H9 (cell line): Measurements from ENCODE around the gene CNTFR. TPM values are rescaled to one million over a fixed set of nuclear protein-coding genes. Genes with fewer than 3 reads are reported as not detected.

Experiments
- DNase-seq: peaks from one replicate; pipeline ENCODE4 v3.0.0-alpha.2; 2017
- H2AFZ ChIP-seq: one replicate; pipeline ENCODE4 v1.6.1; 2013; ENCODE audit warnings: mild to moderate bottlenecking, low read length, control low read depth, moderate library complexity
- H2AK5ac ChIP-seq: 2 replicates; pipeline ENCODE4 v1.6.1; 2013; ENCODE audit warnings: low read length, control low read depth, mixed read lengths; ENCODE audit not compliant: insufficient read length
- H2BK120ac ChIP-seq: one replicate; pipeline ENCODE4 v1.6.1; 2013; ENCODE audit warnings: low read depth, mild to moderate bottlenecking, low read length, control low read depth, inconsistent platforms; ENCODE audit not compliant: poor library complexity, severe bottlenecking
- H2BK12ac ChIP-seq: 2 replicates; pipeline ENCODE4 v1.6.1; 2013; ENCODE audit warnings: low read length, control low read depth, mixed read lengths, low read depth; ENCODE audit not compliant: insufficient read length
- H2BK15ac ChIP-seq: 2 replicates; pipeline ENCODE4 v1.6.1; 2013; ENCODE audit warnings: low read depth, low read length, control low read depth
- H2BK20ac ChIP-seq: one replicate; pipeline ENCODE4 v1.6.1; 2013; ENCODE audit warnings: low read depth, mild to moderate bottlenecking, low read length, control low read depth, inconsistent platforms; ENCODE audit not compliant: poor library complexity, severe bottlenecking
- H2BK5ac ChIP-seq: 2 replicates; pipeline ENCODE4 v1.6.1; 2013; ENCODE audit warnings: low read length, control low read depth, mixed read lengths; ENCODE audit not compliant: insufficient read length
- H3K14ac ChIP-seq: 2 replicates; pipeline ENCODE4 v1.6.1; 2013; ENCODE audit warnings: low read length, control low read depth; ENCODE audit not compliant: insufficient read depth
- H3K18ac ChIP-seq: 2 replicates; pipeline ENCODE4 v1.6.1; 2013; ENCODE audit warnings: low read depth, mild to moderate bottlenecking, mixed read lengths, low read length, control low read depth; ENCODE audit not compliant: insufficient read length
- H3K23ac ChIP-seq: 2 replicates; pipeline ENCODE4 v1.6.1; 2013; ENCODE audit warnings: low read length, control low read depth, mixed read lengths, low read depth; ENCODE audit not compliant: insufficient read length
- H3K23me2 ChIP-seq: 2 replicates; pipeline ENCODE4 v1.6.1; 2013; ENCODE audit warnings: low read depth, mild to moderate bottlenecking, mixed read lengths, low read length, control low read depth; ENCODE audit not compliant: insufficient read length, poor library complexity, severe bottlenecking
- H3K27ac ChIP-seq: 2 replicates; pipeline ENCODE4 v1.5.1; 2013; ENCODE audit warnings: low read length, control low read depth, mixed read lengths, low read depth; ENCODE audit not compliant: insufficient read length
- H3K27me3 ChIP-seq: 2 replicates; pipeline ENCODE4 v1.6.1; 2013; ENCODE audit warnings: low read length, control low read depth, inconsistent platforms; ENCODE audit not compliant: insufficient read depth
- H3K4ac ChIP-seq: 2 replicates; pipeline ENCODE4 v1.6.1; 2013; ENCODE audit warnings: low read depth, mild to moderate bottlenecking, control low read depth, inconsistent platforms, low read length, moderate library complexity
- H3K4me1 ChIP-seq: 2 replicates; pipeline ENCODE4 v1.6.1; 2013; ENCODE audit warnings: low read length, control low read depth, inconsistent platforms; ENCODE audit not compliant: insufficient read depth
- H3K4me2 ChIP-seq: 2 replicates; pipeline ENCODE4 v1.6.1; 2013; ENCODE audit warnings: low read length, control low read depth, mixed read lengths; ENCODE audit not compliant: insufficient read length, insufficient read depth
- H3K56ac ChIP-seq: 2 replicates; pipeline ENCODE4 v1.6.1; 2013; ENCODE audit warnings: low read depth, mild to moderate bottlenecking, mixed read lengths, low read length, control low read depth; ENCODE audit not compliant: insufficient read length
- H3K79me1 ChIP-seq: 2 replicates; pipeline ENCODE4 v1.6.1; 2013; ENCODE audit warnings: low read depth, mild to moderate bottlenecking, moderate library complexity, low read length, control low read depth, inconsistent platforms; ENCODE audit not compliant: insufficient read depth, poor library complexity, severe bottlenecking
- H3K79me2 ChIP-seq: 2 replicates; pipeline ENCODE4 v1.6.1; 2013; ENCODE audit warnings: low read length, control low read depth, inconsistent platforms; ENCODE audit not compliant: insufficient read depth
- H3K9ac ChIP-seq: 2 replicates; pipeline ENCODE4 v1.6.1; 2013; ENCODE audit warnings: low read length, control low read depth, mixed read lengths; ENCODE audit not compliant: insufficient read length; ENCODE audit errors: extremely low read depth
- H3K9me3 ChIP-seq: one replicate; pipeline ENCODE4 v1.6.1; 2013; ENCODE audit warnings: low read depth, low read length, inconsistent platforms; ENCODE audit not compliant: control insufficient read depth
- H3T11ph ChIP-seq: one replicate; pipeline ENCODE4 v1.6.1; 2013; ENCODE audit warnings: mild to moderate bottlenecking, low read length, control low read depth, inconsistent platforms
- H4K20me1 ChIP-seq: one replicate; pipeline ENCODE4 v1.6.1; 2013; ENCODE audit not compliant: control insufficient read depth, insufficient read length, insufficient read depth
- H4K5ac ChIP-seq: 2 replicates; pipeline ENCODE4 v1.6.1; 2013; ENCODE audit warnings: low read depth, mild to moderate bottlenecking, mixed read lengths, low read length, control low read depth; ENCODE audit not compliant: insufficient read length
- H4K8ac ChIP-seq: replicated peaks from 2 replicates; pipeline ENCODE4 v1.6.1; 2013; ENCODE audit warnings: low read length, control low read depth, mixed read lengths, low read depth; ENCODE audit not compliant: insufficient read length
- H4K91ac ChIP-seq: 2 replicates; pipeline ENCODE4 v1.6.1; 2013; ENCODE audit warnings: low read depth, mild to moderate bottlenecking, moderate library complexity, mixed read lengths, low read length, control low read depth; ENCODE audit not compliant: insufficient read length
- H3K27ac Mint-ChIP-seq, 3 experiments: 2 replicates in 2 of 3; 3 replicates in 1 of 3; pipeline ENCODE4 v1.8.0; 2020 to 2021; ENCODE audit warnings: mixed read lengths in 3 of 3, mild to moderate bottlenecking in 1 of 3, moderate library complexity in 1 of 3
- H3K27me3 Mint-ChIP-seq: 2 replicates; pipeline ENCODE4 v1.8.0; 2021; ENCODE audit warnings: low read depth, mild to moderate bottlenecking, moderate library complexity, mixed read lengths
- H3K36me3 Mint-ChIP-seq, 3 experiments: 2 replicates in 2 of 3; 3 replicates in 1 of 3; pipeline ENCODE4 v1.8.0; 2020 to 2021; ENCODE audit warnings: low read depth in 3 of 3, mixed read lengths in 3 of 3; ENCODE audit not compliant: insufficient read depth in 1 of 3
- H3K4me1 Mint-ChIP-seq, 2 experiments: 2 replicates each; pipeline ENCODE4 v1.8.0; 2020; ENCODE audit warnings: mixed read lengths in 2 of 2
- H3K4me3 Mint-ChIP-seq, 2 experiments: 2 replicates in 1 of 2; 3 replicates in 1 of 2; pipeline ENCODE4 v1.8.0; 2020 to 2021; ENCODE audit warnings: mild to moderate bottlenecking in 2 of 2, mixed read lengths in 2 of 2, moderate library complexity in 1 of 2
- H3K9me3 Mint-ChIP-seq, 2 experiments: 2 replicates in 1 of 2; 3 replicates in 1 of 2; pipeline ENCODE4 v1.8.0; 2020; ENCODE audit warnings: mild to moderate bottlenecking in 2 of 2, mixed read lengths in 2 of 2, moderate library complexity in 1 of 2
- CTCF ChIP-seq: fragments of 200-600 bp; sonication (generic); conservative IDR thresholded peaks from 3 replicates; pipeline ENCODE4 v1.8.0; 2021; ENCODE audit warnings: antibody characterized with exemption, mild to moderate bottlenecking
- WGBS: extraction: QIAGEN DNeasy Blood & Tissue Kit; methylation state at CpG from one replicate; pipeline ENCODE4 v1.1.7; 2013; ENCODE audit warnings: missing lambda C conversion rate, low lambda C conversion rate, mixed read lengths; ENCODE audit not compliant: insufficient read length; ENCODE audit errors: extremely low coverage; 5-methylcytosine and 5-hydroxymethylcytosine counted together
- total RNA-seq: library from RNA; stranded (reverse); gene quantifications from 2 replicates; pipeline ENCODE4 v1.2.1, GENCODE V29; 2021

The CNTFR gene
- total RNA-seq, 1 experiment from 2014 or later = 0.55 TPM

GRCh38 chr9:34570809-34571480 is 18.6 kb downstream of the CNTFR start:
- Histone ChIP-seq H3K4me2 (no peak overlapping the region), H3T11ph (no peak overlapping the region), H3K9me3 (no peaks in the 10 kb centered on the region), H4K20me1 (peaks cover 4% of the 10 kb centered on the region), H3K4me1 (no peaks in the 10 kb centered on the region; the same call in 1 of the 2 replicates), H3K56ac (no peak overlapping the region), H3K23me2 (no peaks in the 10 kb centered on the region), H3K27me3 (no peaks in the 10 kb centered on the region; the same call in 1 of the 2 replicates), H3K79me2 (no peaks in the 10 kb centered on the region), H3K23ac (no peak overlapping the region), H2BK20ac (no peak overlapping the region), H2BK12ac (no peak overlapping the region), H4K91ac (no peak overlapping the region), H2BK120ac (no peak overlapping the region), H3K14ac (no peak overlapping the region), H2BK5ac (no peak overlapping the region), H4K5ac (no peak overlapping the region), H3K18ac (no peak overlapping the region), H2AFZ (no peak overlapping the region), H2BK15ac (no peak overlapping the region), H3K9ac (no peak overlapping the region), H3K27ac (no peak overlapping the region), H2AK5ac (no peak overlapping the region), H4K8ac (no peak overlapping the region), H3K79me1 (no peaks in the 10 kb centered on the region), H3K4ac (no peak overlapping the region)
- no CpG with 5 or more reads among the region's 7 CpGs for WGBS
- H3K27me3 Mint-ChIP-seq = peaks cover 35% of the 10 kb centered on the region
- peaks cover 25 to 50% of the 10 kb centered on the region in 2 experiments for H3K4me1 Mint-ChIP-seq
- no peaks in the 10 kb centered on the region for H3K36me3 Mint-ChIP-seq
- peak overlapping the region in 1 of 2 experiments; percentile 15; a peak in 1 of 5 replicates for H3K4me3 Mint-ChIP-seq
- no peak for TF ChIP-seq CTCF
- peak overlapping the region in 1 of 3 experiments; percentile 15; a peak in 1 of 7 replicates for H3K27ac Mint-ChIP-seq
- DNase-seq = no peak
- no peaks in the 10 kb centered on the region; a peak in 1 of 5 replicates for H3K9me3 Mint-ChIP-seq
